A549 (cell line): ENCODE measurements around the gene SPINDOC. TPM values are rescaled to one million over a fixed set of nuclear protein-coding genes. Genes with fewer than 3 reads are reported as not detected.

Source experiments
- ATAC-seq, 2 experiments: fragments of 200-7000 bp in 1 of 2; fragments of >200 bp in 1 of 2; cut with Nextera tagmentation in 1 of 2; cut with Tn5 transposase in 1 of 2; 3 replicates each; pipeline versions ENCODE4 v1.8.0 to v1.9.1; 2018 to 2020; ENCODE audit warnings: mild to moderate bottlenecking in 1 of 2, moderate library complexity in 1 of 2
- CTCF ChIA-PET: fragments of 300-600 bp; sonication (Branson Sonifier 250); formaldehyde crosslinking; extraction: SDS; loops from one replicate; lab custom pipeline; 2021; ENCODE audit warnings: antibody characterized with exemption, inconsistent platforms; lab: Yijun Ruan, JAX
- POLR2A ChIA-PET: fragments of 350-600 bp; formaldehyde crosslinking; extraction: SDS; loops from one replicate; lab custom pipeline; 2021; ENCODE audit warnings: antibody characterized with exemption, inconsistent platforms; lab: Yijun Ruan, JAX
- DNase-seq, 2 experiments: peaks; one replicate each; pipeline versions ENCODE4 v3.0.0 to v3.0.0-alpha.2; 2011 to 2016; ENCODE audit warnings: low read depth in 1 of 2, low spot score in 1 of 2
- FAIRE-seq: peaks from 2 replicates; lab custom pipeline; 2011; peaks lifted over from hg19 to GRCh38; lab: Jason Lieb, UNC
- H3K27ac ChIP-seq, 2 experiments: fragments of >200 bp; sonication (Bioruptor Twin); formaldehyde crosslinking; 3 replicates each; pipeline ENCODE4 v1.5.1; 2016 to 2017
- H3K4me1 ChIP-seq: fragments of >200 bp; sonication (Bioruptor Twin); formaldehyde crosslinking; 3 replicates; pipeline ENCODE4 v1.6.1; 2016
- H3K4me2 ChIP-seq: fragments of >200 bp; sonication (Bioruptor Twin); formaldehyde crosslinking; 3 replicates; pipeline ENCODE4 v1.6.1; 2016
- H3K4me3 ChIP-seq: fragments of >200 bp; sonication (Bioruptor Twin); formaldehyde crosslinking; 3 replicates; pipeline ENCODE4 v1.5.1; 2016
- H3K9me3 ChIP-seq: fragments of >200 bp; sonication (Bioruptor Twin); formaldehyde crosslinking; 3 replicates; pipeline ENCODE4 v1.6.1; 2016
- BCL3 ChIP-seq: fragments of >200 bp; sonication (Bioruptor Twin); formaldehyde crosslinking; IDR thresholded peaks from 3 replicates; pipeline ENCODE4 v1.6.1; 2016
- CBX2 ChIP-seq: fragments of 200-600 bp; sonication (generic); IDR thresholded peaks from 2 replicates; pipeline ENCODE4 v1.6.1; 2016; ENCODE audit warnings: low read depth, mild to moderate bottlenecking, borderline replicate concordance
- CHD2 ChIP-seq: fragments of 150-350 bp; IDR thresholded peaks from 2 replicates; pipeline ENCODE4 v1.6.1; 2014; ENCODE audit warnings: low read length; ENCODE audit not compliant: partially characterized antibody
- CHD4 ChIP-seq: fragments of 200-600 bp; sonication (generic); IDR thresholded peaks from 2 replicates; pipeline ENCODE4 v1.6.1; 2016; ENCODE audit warnings: antibody characterized with exemption, mild to moderate bottlenecking, borderline replicate concordance
- E2F6 ChIP-seq: IDR thresholded peaks from 2 replicates; pipeline ENCODE4 v1.6.1; 2012; ENCODE audit warnings: low read depth, borderline replicate concordance
- EP300 ChIP-seq, 2 experiments: fragments of >200 bp; sonication (Bioruptor Twin); formaldehyde crosslinking; IDR thresholded peaks; 2 replicates in 1 of 2; 3 replicates in 1 of 2; pipeline ENCODE4 v1.6.1; 2016 to 2017
- ESRRA ChIP-seq: fragments of 150-350 bp; IDR thresholded peaks from 2 replicates; pipeline ENCODE4 v1.6.1; 2014; ENCODE audit warnings: mild to moderate bottlenecking, low read length, borderline replicate concordance
- FOSL2 ChIP-seq, 2 experiments: fragments of 450-650 bp in 1 of 2; fragments of >200 bp in 1 of 2; sonication (Bioruptor Twin) in 1 of 2; formaldehyde crosslinking; IDR thresholded peaks; 2 replicates each; pipeline versions ENCODE4 v1.5.0 to v1.6.1; 2016 to 2020; ENCODE audit warnings: mild to moderate bottlenecking in 1 of 2, moderate library complexity in 1 of 2
- GATA3 ChIP-seq: IDR thresholded peaks from 2 replicates; pipeline ENCODE4 v1.6.1; 2012; ENCODE audit warnings: borderline replicate concordance
- HDAC2 ChIP-seq: fragments of 200-600 bp; sonication (generic); IDR thresholded peaks from 2 replicates; pipeline ENCODE4 v1.6.1; 2016
- HEYL ChIP-seq: fragments of 250-450 bp; sonication (Bioruptor Pico); IDR thresholded peaks from 2 replicates; pipeline ENCODE4 v1.8.0; 2021; ENCODE audit warnings: mild to moderate bottlenecking, moderate library complexity
- HOXB13 ChIP-seq: fragments of 250-450 bp; sonication (Bioruptor Pico); IDR thresholded peaks from 2 replicates; pipeline ENCODE4 v1.5.0; 2020; ENCODE audit warnings: low read depth, mild to moderate bottlenecking, moderate library complexity
- JUN ChIP-seq, 2 experiments: fragments of >200 bp; sonication (Bioruptor Twin); formaldehyde crosslinking; IDR thresholded peaks; 2 replicates in 1 of 2; 3 replicates in 1 of 2; pipeline ENCODE4 v1.6.1; 2016 to 2017
- KDM1A ChIP-seq: fragments of 200-600 bp; sonication (generic); IDR thresholded peaks from 2 replicates; pipeline ENCODE4 v1.6.1; 2016; ENCODE audit warnings: low read depth, mild to moderate bottlenecking
- MAFK ChIP-seq: fragments of 450-650 bp; IDR thresholded peaks from 2 replicates; pipeline ENCODE4 v1.6.1; 2014; ENCODE audit not compliant: partially characterized antibody
- MAZ ChIP-seq: fragments of 150-350 bp; IDR thresholded peaks from 2 replicates; pipeline ENCODE4 v1.6.1; 2014; ENCODE audit warnings: antibody characterized with exemption, low read depth, low read length, borderline replicate concordance
- MYC ChIP-seq: IDR thresholded peaks from 2 replicates; pipeline ENCODE4 v1.6.1; 2012; ENCODE audit warnings: mild to moderate bottlenecking, inconsistent platforms, low read length, improper control_type of control experiment, borderline replicate concordance
- NPAS2 ChIP-seq: fragments of 250-450 bp; sonication (Bioruptor Pico); IDR thresholded peaks from 2 replicates; pipeline ENCODE4 v1.8.0; 2022; ENCODE audit warnings: mild to moderate bottlenecking, moderate library complexity, borderline replicate concordance
- PHF8 ChIP-seq: fragments of 200-600 bp; sonication (generic); IDR thresholded peaks from 2 replicates; pipeline ENCODE4 v1.6.1; 2016; ENCODE audit warnings: low read depth, mild to moderate bottlenecking, antibody characterized with exemption, moderate library complexity, borderline replicate concordance
- POLR2AphosphoS2 ChIP-seq: conservative IDR thresholded peaks from 2 replicates; pipeline ENCODE4 v1.6.1; 2012; ENCODE audit warnings: low read length, improper control_type of control experiment, inconsistent platforms
- RAD21 ChIP-seq, 2 experiments: fragments of >200 bp in 1 of 2; sonication (Bioruptor Twin) in 1 of 2; formaldehyde crosslinking in 1 of 2; IDR thresholded peaks in 1 of 2; conservative IDR thresholded peaks in 1 of 2; 2 replicates in 1 of 2; 3 replicates in 1 of 2; pipeline ENCODE4 v1.6.1; 2012 to 2018; ENCODE audit warnings: inconsistent platforms in 1 of 2
- RCOR1 ChIP-seq: fragments of 150-350 bp; IDR thresholded peaks from 2 replicates; pipeline ENCODE4 v1.6.1; 2014; ENCODE audit warnings: antibody characterized with exemption, low read length, low read depth
- REST ChIP-seq: fragments of 200-600 bp; sonication (generic); IDR thresholded peaks from 2 replicates; pipeline ENCODE4 v1.6.1; 2016; ENCODE audit warnings: antibody characterized with exemption, mild to moderate bottlenecking, moderate library complexity
- RFX5 ChIP-seq: fragments of 450-650 bp; IDR thresholded peaks from 2 replicates; pipeline ENCODE4 v1.7.1; 2014; ENCODE audit warnings: antibody characterized with exemption, mild to moderate bottlenecking, moderate library complexity
- RNF2 ChIP-seq: fragments of 200-600 bp; sonication (generic); IDR thresholded peaks from 2 replicates; pipeline ENCODE4 v1.6.1; 2016; ENCODE audit warnings: low read depth, mild to moderate bottlenecking, antibody characterized with exemption, moderate library complexity, borderline replicate concordance
- SREBF2 ChIP-seq: fragments of 450-650 bp; IDR thresholded peaks from 2 replicates; pipeline ENCODE4 v1.6.1; 2014; ENCODE audit warnings: mild to moderate bottlenecking, moderate library complexity
- TFCP2L1 ChIP-seq: fragments of 250-450 bp; sonication (Bioruptor Pico); IDR thresholded peaks from 2 replicates; pipeline ENCODE4 v1.5.0; 2021; ENCODE audit warnings: mild to moderate bottlenecking
- USF2 ChIP-seq: fragments of 450-650 bp; IDR thresholded peaks from 2 replicates; pipeline ENCODE4 v1.6.1; 2014; ENCODE audit warnings: antibody characterized with exemption
- ZC3H11A ChIP-seq: fragments of 450-650 bp; IDR thresholded peaks from 2 replicates; pipeline ENCODE4 v1.6.1; 2014; ENCODE audit warnings: antibody characterized with exemption, mild to moderate bottlenecking
- ZFP36 ChIP-seq: fragments of 450-650 bp; IDR thresholded peaks from 2 replicates; pipeline ENCODE4 v1.6.1; 2014; ENCODE audit warnings: borderline replicate concordance; ENCODE audit not compliant: partially characterized antibody
- ZNF302 ChIP-seq: fragments of 250-450 bp; sonication (Bioruptor Pico); IDR thresholded peaks from 2 replicates; pipeline ENCODE4 v1.9.0; 2021; ENCODE audit warnings: inconsistent platforms, mild to moderate bottlenecking, moderate library complexity
- WGBS: methylation state at CpG from one replicate; pipeline ENCODE4 v1.1.6; 2017; ENCODE audit errors: missing lambda C conversion rate; 5-methylcytosine and 5-hydroxymethylcytosine counted together
- polyA plus RNA-seq, 4 experiments: library from polyadenylated mRNA; depleted of rRNA in 3 of 4; stranded (reverse); fragments of >200 nt; fragmentation: RNase III in 1 of 4; extraction: RNeasy Plus Mini Kit Qiagen cat#74134 plus additional on column Dnase treatment in 1 of 4; gene quantifications; 2 replicates in 3 of 4; 3 replicates in 1 of 4; pipeline ENCODE4 v1.2.3, GENCODE V29; 2011 to 2017
- TF ChIP-seq, protein P1 (sequence below): fragments of >200 bp; sonication (Bioruptor Twin); formaldehyde crosslinking; IDR thresholded peaks from 2 replicates; pipeline ENCODE4 v1.6.1; 2016
- TF ChIP-seq, protein P2 (sequence below): IDR thresholded peaks from 2 replicates; pipeline ENCODE4 v1.6.1; 2012

Gene SPINDOC
- polyA plus RNA-seq, 2 of the 4 experiments (the other 2 are of a cell fraction) = 17.6 to 34.8 TPM

DNA sequence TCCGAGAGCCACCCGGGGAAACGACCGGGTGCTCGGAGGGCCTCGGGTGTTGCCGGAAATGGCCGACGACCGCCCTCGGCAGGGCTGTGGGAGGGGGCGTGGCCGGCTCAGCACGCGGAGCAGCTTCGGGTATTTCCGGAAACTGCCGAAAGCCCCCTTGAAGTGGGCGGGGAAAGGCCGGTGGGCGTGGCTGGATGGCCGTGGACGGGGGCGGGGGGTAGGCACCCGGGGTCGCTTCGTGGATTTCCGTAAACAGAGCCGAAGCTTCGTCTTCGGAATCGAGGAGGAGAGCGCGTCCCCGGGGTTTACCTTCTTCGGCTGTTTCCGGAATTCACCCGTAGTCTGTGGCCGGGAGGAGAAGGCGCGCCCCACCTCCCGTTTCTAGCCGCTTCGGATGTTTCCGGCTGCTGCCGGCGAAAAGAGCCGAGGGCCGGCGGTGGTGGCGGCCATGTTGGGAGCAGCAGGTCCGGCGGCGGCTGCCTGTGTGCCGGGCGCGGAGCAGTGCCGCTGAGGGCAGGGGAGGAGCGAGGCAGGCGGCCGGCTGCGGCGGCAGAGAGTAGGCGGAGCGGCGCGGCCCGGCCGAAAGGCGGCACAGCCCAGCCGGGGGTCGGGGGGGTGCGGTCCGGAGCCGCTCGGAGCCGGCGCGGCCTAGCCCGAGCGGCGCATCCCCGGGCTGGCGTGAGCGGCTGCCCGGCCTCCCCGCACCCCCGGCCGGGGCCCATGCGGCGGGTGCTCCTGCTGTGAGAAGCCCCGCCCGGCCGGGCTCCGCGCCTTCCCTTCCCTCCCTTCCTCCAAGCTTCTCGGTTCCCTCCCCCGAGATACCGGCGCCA lies 25.6 kb downstream of the SPINDOC start, which contains the start of gene MARK2:
TSS of gene MARK2 (plus strand) at position 433 of the 830 bp plus-strand sequence. CDS start at position 830, 397 bp downstream.
- Histone ChIP-seq H3K27ac (peak within 1 kb of the TSS; percentile 95 to 97), H3K9me3 (no peaks in the 10 kb centered on the region), H3K4me2 (peak within 1 kb of the TSS; percentile 96), H3K4me3 (peak within 1 kb of the TSS; percentile 75), H3K4me1 (peaks cover 36% of the 10 kb centered on the region)
- ChIA-PET POLR2A (interaction anchor here (0.6 to 1.5 kb wide), 19 partner anchors 9 to 107 kb away, joined by 3 to 13 read pairs (median 4); partner anchors contain the start of genes NAA40 and RCOR2), CTCF (interaction anchor here (1.0 to 7.5 kb wide), 19 partner anchors 10 to 311 kb away, joined by 3 to 236 read pairs (median 28); partner anchors contain the start of genes RCOR2 and ZFTA)
- FAIRE-seq = no peak
- WGBS = 4% methylated on average over 29 of the region's 100 CpGs
- peak; percentile 80 to 90 for ATAC-seq
- peak; percentile 82 to 98 for DNase-seq
- TF ChIP-seq NPAS2 (no peak), POLR2AphosphoS2 (no peak), TFCP2L1 (CRISPR knock-in tag) (no peak), ZNF302 (no peak), CBX2 (no peak), PHF8 (peak; percentile 83), E2F6 (no peak), REST (no peak), GATA3 (no peak), FOSL2 (IDR thresholded peaks at IDR 0.05) (no peak), FOSL2 (CRISPR knock-in tag; IDR thresholded peaks at IDR 0.05) (no peak), HOXB13 (no peak), RCOR1 (no peak), JUN (IDR thresholded peaks at IDR 0.05) (peak; percentile 69 to 92; a peak in 4 of 5 replicates), EP300 (IDR thresholded peaks at IDR 0.05) (no peak), HEYL (no peak), CHD4 (no peak), RNF2 (no peak), RFX5 (no peak), SREBF2 (no peak), RAD21 (conservative IDR thresholded peaks at IDR 0.05 in 1 of 2, IDR thresholded peaks at IDR 0.05 in 1 of 2) (no peak), KDM1A (no peak), ESRRA (no peak), HDAC2 (no peak), MYC (no peak), ZC3H11A (no peak), BCL3 (0 out of 3 replicates have a peak, but pooled peaks have one; percentile 44), USF2 (no peak), MAFK (no peak), CHD2 (no peak), ZFP36 (no peak), MAZ (no peak)
- TF ChIP-seq, protein P1, sequence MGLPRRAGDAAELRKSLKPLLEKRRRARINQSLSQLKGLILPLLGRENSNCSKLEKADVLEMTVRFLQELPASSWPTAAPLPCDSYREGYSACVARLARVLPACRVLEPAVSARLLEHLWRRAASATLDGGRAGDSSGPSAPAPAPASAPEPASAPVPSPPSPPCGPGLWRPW = no peak
- TF ChIP-seq, protein P2, sequence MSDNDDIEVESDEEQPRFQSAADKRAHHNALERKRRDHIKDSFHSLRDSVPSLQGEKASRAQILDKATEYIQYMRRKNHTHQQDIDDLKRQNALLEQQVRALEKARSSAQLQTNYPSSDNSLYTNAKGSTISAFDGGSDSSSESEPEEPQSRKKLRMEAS = peak; percentile 20; the same call in 1 of the 2 replicates
